HG03342 (cell line): Measurements from ENCODE around the gene SMIM32.
A peak's percentile ranks its signal among the peaks of the same experiment; 100 is the strongest.

Experiments
- ATAC-seq: cut with Tn5 transposase; IDR thresholded peaks from one replicate; pipeline ENCODE4 v1.9.1; 2021; ENCODE audit warnings: mild to moderate bottlenecking, moderate library complexity; ENCODE audit not compliant: unreplicated experiment

SMIM32 gene

DNA sequence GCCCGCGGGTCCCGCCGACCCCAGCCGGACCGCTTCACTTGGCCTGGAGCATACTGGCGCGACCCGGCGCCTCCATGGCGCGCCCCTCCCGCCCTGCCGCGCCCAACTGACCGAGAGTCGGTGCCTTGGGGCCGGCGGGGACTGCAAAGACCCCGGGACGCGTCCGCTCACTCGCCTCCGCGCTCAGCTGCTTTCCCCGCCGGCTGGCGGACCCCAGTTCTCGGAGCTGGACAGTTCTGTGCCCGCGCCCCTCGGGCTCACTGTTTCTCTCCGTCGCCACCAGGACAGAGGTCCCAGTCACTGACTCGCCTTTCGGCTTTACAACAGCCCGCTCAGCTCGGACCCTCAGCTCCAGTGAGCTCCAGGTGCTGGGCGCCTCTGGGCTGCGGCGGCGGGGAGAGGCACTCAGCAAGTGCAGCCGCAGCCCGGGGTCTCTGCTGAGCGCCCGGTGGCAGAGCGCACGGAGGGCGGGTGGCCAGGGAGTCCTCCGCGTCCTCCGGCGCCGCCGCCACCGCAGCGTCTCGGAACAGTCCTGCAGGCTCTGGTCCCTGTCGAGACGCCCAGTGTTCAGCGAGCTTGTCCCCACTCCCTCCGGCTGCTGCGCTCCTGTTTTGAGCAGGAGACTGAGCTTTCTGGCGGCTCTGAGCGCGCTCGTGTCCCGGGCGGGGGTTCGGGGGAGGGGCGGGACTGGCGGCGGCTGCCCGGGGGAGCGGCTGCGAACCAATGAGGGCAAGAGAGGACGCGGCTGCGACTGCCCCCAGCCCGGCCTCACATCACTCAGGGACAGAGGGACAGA lies at the start of gene SMIM32:
SMIM32 (minus strand) TSS at position 637 of the 796 bp plus-strand sequence. CDS start 638 bp downstream, outside the sequence.
- ATAC-seq = no peak

DNA sequence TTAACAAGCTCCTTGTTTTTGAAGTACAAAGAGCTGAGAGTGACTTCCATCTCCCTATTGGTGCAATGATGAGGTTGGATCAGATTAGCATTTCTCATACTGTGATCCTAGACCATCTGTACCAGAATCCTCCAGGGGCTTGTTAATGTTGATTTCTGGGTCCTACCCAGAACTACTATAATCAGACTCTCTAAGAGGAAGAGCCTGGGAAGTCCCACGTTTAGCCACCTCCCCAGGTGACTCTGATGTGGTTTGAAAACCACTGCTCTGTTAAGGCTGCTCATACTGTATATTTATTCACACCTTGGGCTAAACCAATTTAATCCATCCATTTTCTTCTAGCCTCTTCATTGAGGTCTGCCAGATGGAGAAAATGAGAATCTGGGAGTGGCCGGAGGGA lies 49.6 kb upstream of the SMIM32 start:
- ATAC-seq = no peak

DNA sequence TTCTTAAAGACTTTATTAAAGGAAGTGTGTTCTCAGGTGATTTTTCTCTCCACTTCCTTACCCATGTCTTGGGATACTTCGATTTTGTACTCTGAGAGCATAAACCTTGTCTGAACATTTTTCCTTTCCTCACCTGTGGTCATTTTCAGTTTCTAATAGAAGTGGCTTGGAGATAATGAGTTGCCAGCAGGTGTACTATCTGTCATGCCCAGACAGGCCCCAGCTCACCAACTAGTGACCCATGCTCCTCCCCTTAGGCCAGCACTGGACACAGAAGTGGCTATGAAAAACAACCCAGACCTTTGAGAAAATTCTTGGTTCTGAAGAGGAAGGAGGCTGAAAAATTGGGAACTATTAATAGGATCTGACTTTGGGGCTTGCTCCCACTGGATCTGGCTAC lies 49.2 kb upstream of the SMIM32 start:
- ATAC-seq = no peak

DNA sequence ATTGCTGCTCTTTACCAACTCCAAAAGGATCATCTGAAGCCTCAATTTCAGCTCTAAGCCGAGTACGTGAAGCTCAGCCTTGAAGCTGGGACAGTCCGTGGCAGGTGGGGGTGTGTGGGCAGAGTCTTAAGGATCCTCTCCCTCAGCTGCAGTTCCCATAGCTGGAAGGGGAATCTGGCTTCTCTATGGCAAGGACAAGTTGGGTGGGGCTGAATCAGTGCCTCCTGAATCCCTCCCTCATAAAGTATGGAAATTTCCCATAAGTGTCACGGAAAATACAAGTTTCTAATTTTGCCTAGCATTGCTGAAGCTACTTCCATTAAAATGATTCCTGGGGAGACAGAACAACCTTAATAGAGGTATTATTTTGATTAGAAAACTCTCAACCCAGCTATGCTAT lies 47.9 kb upstream of the SMIM32 start:
- no peak for ATAC-seq

DNA sequence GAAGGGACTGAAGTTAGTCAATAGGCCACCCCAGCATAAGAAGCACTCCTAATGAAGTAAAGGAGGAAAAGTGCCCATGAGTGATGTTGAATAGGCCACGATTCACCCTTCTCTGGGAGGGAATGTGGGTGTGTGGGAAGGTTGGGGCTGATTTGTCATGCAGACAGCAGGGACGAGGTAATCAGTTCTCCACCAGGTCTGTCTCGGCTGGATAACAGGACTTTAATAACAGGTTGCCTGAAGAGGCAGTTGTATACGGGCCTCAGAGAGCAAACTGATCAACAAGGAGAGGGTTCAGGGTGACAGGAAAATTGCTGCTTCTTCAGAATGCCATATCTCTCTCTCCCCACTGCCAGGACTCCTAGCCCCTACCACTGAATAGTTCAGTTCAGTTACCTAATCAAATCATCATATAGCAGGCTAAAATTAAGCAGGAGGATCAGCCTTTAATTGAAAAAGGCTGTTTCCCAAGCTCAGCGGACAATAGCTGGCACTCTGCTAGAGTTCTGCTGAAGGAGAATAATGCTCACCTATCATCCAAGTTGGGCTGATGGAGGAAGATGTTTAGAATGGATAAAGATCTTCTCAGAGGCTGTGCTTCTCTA lies 43.6 kb upstream of the SMIM32 start:
- ATAC-seq = no peak

DNA sequence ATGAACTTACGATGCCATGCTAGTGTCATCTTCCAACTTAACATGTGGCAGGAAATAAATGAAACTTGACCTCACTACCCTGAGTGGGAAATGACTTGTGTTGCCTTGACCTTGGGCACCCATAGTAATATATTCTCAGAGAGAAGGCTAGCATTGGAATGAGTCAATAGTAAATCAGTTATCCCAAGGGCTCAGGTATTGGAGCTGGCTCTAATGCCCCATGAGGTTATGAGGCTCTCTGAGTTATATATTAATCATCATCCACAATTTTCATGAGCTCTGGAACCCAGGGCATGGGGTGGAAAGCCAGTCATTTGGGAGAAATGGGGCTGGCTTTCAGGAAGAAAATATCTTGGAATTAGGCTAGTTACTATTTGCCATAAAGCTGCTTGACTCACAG lies 42.4 kb upstream of the SMIM32 start:
- no peak for ATAC-seq

DNA sequence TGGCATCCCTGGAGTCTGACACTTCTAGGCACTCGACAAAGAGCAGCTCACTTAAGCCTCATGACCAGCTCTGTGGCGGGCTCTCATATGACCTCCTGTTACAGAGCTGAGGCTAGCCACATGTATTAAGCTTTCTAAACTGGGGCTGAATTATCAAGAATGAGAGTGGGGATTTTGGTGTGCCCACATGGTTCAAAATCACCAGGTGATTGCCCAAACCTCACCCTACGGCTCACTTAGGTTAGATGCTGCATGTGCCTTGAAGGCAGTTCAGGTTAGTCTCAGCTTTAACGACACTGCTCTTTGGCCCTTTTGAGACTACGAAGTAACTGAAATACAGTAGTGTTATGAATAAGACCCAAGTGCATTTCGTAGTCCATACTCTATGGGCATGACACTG lies 39.4 kb upstream of the SMIM32 start:
- ATAC-seq = no peak

DNA sequence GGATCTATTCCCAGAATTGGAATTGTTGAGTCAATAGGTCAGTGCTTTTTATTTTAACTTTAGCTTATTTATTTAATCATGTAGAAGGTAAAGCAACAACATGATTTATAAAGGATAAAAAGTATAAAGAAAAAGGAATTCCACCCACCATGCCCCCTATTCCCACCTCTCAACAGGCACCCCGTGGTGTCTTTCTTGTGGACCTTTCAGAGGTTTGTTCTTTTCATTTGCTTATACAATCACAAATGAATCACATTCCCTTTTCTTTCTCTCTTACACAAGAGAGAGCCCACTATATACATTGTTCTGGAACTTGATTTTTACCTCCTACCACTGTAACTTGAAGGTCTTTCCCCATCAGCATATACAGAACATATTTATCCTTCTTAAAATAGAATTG lies 37.2 kb upstream of the SMIM32 start:
- ATAC-seq = no peak

DNA sequence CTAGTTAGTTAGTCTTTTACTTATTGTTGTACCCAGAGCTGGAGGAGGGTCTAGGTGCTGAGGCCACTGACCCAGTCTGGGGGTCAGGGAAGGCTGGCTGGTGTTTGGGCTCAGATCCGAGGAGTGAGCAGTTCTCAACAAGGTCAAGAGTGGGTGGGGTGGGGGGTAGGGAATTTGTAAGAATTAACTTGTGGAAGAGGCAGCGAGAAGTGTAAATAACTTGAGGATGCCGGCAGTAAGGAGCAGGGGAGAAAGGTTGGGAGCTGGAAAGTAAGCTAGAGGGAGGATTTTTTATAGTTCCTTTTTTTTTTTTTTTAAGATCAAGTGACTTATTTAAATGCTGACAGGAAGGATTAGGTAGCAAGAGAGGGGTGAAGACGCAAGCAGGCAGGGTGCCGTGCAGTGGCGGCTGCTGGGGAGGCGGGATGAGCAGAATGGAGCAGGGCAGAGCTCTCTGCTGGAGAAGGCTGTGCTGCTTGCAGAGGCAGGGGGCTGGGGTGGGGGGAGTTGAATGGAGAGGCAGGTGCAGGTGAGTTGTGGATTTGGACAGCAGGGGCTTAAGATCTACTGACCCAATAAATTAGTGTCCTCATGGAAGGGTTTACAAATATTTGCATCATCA lies 35.3 kb upstream of the SMIM32 start:
- no peak for ATAC-seq

DNA sequence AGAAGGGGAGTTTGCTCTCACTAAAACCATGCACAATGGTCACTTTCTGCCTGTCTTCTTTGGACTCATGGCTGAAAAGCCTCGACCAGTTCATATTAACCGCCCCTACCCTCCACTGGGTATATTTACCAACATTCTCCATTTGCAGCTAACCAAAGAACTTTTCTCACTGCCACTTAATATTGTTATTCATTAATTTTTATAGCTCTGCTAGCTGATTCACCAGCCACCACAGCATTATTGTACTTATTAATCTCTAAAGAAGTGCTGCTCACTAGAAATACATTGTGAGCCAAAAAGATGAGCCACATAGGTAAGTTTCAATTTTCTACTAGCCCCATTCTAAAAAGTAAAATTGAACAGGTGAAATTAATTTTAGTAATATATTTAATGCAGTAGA lies 33.4 kb upstream of the SMIM32 start:
- ATAC-seq = no peak

DNA sequence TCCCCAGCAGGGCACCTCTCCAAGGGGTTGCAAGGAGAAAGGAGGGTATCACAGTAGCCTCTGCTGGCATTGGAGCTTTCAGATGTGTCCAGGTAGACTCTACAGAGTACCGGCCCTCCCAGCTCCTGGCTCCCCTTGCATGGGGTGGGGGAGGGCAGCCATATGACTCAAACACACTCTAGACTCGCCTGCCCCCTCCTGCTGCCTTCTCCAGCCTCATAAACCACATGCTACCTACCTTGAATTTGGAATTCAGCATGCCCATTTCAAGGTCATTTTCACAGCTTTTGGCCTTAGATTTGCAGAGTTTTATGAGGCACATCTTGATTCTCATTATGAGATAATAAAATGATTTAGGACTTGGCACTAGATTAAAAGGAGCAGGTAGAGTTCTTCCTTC lies 32.8 kb upstream of the SMIM32 start:
- no peak for ATAC-seq

DNA sequence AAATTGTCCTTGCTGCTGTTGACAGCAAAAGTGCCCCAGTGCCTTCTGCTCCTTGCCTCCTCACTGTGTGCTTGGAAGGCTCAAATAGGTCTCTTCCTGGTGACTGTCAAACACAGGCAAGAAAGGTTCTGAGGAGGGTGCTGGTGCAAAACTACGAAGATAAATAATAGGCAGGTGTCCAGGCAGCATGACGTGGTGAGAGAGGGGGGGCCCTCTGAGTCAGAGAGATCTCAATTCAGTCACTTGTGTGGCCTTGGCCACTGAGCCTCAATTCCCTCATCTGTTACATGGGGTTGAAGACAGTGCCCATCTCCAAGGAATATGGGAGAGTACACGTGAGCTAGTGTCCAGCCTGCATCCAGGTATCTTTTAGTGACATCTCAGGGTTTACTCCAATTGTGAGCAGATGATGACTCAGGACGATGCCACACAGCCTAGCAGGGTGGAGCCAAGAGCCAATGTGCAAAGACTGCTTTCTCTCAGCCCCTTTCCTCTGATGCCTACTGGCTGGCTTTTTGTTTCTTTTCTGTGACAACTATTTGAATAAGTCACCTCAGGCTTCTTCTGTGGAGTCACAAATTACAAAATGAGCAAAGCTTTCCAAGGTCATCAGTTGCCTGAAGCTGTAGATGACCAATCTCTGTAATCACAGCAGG lies 29.7 kb upstream of the SMIM32 start:
- no peak for ATAC-seq

DNA sequence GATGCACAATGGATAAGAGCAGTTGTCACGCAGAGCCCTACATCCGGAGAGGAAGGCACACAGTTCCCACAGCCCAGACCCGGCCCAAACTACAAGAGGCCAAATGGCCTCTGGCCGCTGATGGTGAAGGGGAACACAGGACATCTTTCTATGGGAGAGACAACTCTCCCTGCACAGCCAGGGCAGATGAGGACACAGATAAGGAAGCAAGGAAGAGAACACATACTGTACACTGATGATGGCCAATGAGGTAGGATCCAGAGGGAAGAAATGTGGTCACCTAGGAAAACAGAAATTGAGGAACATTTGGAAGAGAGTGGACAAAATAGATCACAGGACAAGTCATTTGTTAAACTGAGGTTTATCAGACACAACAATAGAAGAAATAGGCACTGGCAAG lies 28.4 kb upstream of the SMIM32 start:
- no peak for ATAC-seq

DNA sequence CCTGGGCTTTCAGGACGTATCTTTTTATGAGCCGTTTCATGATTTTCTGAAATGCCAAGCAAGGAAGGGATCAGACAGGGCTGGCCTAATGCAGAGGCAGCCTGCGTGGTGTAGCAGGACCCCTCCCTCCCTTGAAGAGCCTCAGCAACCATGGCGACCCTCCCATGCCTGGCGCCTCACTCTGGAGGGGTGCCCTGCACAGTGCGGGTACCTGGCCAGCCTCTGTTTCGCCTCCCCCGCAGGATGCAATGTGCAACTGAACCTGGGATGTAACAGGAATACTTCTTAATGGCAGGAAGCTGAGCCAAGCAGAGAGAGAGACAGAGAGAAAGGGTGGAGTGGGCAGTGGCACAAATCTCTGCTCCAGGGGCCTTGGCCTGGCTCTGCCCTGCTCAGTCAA lies 23.3 kb upstream of the SMIM32 start:
- ATAC-seq = no peak

DNA sequence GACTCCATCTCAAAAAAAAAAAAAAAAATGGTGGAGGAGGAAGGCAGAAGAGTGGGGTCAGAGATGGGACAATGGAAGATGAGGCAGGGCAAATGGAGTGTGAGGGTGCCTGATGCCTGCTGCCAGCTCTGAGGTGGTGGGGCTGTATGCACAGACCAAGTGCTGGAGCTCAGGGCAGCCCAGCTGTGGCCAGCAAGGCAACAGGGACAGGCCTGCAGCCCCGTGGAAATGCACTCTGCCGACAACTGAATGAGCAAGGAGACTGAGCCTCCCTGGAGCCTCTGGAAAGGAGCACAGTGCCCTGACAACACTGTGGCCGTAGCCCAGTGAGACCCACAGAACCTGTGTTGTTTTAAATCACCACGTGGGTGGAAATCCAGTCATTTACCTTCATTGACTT lies 22.9 kb upstream of the SMIM32 start:
- no peak for ATAC-seq

DNA sequence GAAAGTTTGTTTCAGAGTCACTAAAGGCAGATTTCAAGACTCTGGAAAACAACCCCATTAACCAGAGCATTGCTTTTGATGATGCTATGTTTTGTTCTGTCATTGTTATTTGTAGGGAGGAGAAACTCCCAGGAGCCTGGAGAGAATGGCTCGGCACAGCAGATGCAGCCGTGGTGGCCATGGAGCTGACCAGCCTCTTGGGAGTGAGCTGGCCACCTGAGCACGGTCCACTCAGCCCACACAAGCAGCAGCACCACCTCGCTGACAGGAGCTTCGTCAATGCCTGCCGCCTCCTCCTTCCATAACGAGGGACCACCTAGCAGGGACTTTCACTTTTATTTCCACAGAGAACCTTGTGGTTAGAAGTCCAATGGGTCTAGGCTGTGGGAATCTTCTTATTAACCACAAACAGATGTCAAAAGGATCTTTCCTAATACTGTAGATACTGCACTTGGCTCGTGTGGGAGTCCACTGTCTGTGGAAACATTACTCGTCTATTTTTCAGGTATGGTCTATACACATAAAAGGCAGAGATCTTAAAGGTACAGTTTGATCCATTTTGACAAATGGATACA lies 21.0 kb upstream of the SMIM32 start:
- ATAC-seq = no peak

DNA sequence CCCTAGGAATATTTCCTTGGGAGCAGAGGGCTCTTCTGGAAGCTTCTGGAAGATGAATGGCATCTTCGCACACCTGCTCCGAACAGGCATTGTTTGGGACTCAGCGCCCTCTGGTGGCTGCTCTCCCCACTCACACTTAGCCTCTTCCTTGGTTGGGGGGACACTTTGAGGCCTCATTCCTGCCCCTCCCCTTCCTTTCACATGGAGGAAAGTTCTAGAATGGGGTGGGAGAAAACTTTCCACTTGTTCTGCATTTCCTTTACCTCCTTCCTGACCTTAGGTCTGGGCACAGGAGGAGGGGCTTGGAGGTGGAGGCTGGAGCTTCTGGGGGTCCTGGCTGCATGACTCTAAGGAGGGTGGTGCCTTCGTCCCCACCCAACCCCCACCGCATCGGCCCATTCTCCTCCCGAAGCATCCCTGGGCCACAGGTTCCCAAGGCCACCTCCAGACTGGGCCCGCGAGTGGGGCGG lies 19.3 kb upstream of the SMIM32 start:
- peak; percentile 70 for ATAC-seq

DNA sequence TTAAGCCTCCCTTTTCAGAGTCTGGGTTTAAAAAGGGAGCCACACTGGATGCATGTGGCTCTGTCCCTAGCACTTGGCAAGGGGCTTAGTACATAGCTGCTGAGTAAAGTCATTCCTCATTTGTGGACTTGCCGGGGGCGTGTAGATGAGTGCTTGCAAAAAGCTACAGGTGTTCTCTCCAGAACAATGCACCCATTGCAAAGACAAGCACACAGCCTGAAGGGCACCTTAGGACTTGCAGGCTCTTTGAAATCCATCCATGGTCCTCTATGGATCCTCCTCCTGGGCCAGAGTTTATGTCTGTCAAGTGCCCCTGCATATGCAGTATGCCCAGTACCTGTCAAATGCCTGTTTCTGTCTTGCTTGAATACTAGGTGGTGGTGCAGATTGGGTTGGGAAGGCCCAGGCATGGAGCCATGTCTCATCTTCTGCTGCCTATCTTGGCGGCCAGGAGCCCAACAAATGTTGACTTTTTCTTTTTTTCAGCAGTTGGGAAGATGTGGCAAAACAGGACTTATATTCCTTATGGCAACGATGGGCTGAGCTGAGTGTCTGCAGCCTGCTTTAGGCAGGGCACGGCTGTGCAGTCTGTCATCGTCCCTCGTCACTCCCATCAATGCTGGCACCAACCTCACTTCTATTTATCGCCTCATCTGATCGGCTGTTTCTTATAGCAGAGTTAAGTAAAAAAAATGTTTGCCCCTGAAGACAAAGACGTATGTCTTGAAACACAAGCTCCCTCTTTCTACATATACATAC lies 18.5 kb upstream of the SMIM32 start:
- no peak for ATAC-seq

DNA sequence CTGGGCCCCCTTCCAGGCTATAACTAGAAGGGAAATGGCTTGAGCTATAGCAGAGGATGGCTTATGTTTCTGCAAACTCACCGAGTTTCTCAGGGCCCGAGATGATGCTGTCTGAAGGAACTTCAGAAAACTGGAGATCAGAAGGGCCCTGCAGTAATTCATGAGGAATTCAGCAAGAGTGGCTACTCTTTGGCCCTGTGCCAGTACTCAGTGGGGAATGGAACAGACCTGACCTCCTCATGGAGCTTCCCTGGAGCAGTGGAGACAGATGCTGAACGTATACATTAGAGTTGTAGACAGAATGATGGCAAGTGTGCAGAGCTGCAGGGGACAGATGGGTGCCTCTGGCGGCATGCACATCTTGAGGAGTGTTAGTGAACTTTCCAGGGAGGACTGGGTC lies 17.3 kb upstream of the SMIM32 start:
- ATAC-seq = no peak

DNA sequence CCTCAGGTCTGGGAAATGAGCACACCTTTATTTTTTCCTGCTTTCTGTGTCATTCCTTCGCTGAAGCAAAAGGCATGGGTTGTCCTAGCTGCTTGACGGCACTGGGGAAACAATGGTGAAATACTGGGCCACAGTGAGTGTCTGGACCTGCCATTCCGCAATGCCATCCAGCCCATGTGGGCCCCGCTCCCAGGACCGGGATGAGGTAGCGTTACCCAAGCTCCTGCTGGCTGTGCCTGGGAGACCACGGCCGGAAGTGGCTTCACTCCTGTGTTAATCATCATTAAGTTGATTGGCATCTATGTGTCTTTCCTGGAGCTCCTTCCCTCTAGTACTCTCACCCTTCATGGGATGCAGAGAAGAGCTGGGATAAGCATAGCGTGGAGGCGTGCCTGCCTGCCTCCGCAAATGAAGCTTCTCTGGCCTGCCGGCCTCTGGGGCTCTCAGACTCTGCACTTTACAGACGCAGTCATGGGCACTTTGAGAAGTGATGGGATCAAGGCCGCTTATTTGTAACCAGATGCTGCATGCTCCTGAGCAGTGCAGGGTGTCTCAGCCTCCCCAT lies 16.5 kb upstream of the SMIM32 start:
- no peak for ATAC-seq
